Measurements from ENCODE around the gene KCNMA1.

DNA sequence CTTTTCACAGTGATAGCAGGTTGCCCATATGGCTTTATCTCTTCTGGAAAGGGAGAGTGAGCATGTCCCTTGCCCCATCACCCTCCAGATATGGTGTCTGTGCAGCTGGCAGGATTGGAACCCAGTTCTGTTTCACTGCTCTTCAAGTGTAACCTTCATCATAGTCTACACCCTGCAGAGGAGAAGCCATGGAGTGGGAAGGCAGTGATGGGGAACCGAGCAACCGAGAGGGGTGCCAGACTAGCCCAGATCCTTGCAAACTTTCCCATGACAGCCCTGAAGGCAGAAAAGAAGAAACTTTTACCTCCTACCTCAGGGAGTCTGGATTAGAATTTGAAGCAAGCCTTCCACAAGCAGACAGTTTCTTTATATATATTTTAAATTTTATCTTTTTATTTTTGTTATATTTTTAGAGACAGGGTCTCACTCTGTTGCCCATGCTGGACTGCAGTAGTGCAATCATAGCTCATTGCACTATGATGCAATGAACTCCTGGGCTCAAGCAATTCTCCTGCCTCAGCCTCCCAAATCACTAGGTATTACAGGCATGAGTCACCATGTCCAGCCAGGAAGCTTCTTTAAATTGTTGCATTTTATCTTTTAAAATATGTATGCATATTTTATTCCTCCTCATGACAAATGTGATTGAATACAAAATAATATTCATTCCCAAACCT is 133.3 kb downstream of the KCNMA1 start:
- TF ChIP-seq, protein P1, sequence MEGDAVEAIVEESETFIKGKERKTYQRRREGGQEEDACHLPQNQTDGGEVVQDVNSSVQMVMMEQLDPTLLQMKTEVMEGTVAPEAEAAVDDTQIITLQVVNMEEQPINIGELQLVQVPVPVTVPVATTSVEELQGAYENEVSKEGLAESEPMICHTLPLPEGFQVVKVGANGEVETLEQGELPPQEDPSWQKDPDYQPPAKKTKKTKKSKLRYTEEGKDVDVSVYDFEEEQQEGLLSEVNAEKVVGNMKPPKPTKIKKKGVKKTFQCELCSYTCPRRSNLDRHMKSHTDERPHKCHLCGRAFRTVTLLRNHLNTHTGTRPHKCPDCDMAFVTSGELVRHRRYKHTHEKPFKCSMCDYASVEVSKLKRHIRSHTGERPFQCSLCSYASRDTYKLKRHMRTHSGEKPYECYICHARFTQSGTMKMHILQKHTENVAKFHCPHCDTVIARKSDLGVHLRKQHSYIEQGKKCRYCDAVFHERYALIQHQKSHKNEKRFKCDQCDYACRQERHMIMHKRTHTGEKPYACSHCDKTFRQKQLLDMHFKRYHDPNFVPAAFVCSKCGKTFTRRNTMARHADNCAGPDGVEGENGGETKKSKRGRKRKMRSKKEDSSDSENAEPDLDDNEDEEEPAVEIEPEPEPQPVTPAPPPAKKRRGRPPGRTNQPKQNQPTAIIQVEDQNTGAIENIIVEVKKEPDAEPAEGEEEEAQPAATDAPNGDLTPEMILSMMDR (IDR thresholded peaks at IDR 0.05) = no peak
- no peak for TF ChIP-seq POLR2A (IDR thresholded peaks at IDR 0.05)
- TF ChIP-seq EP300 (IDR thresholded peaks at IDR 0.05) = no peak
